NT2/D1 (cell line): Measurements from ENCODE around the gene STARD3.

Experiments
- SUZ12 ChIP-seq: IDR thresholded peaks from 2 replicates; pipeline ENCODE4 v1.6.1; 2011; ENCODE audit not compliant: insufficient read length, insufficient read depth; ENCODE audit errors: extremely low read depth
- YY1 ChIP-seq: IDR thresholded peaks from 2 replicates; pipeline ENCODE4 v1.6.1; 2011; ENCODE audit not compliant: insufficient read length, insufficient read depth

- TF ChIP-seq SUZ12 (no peak), YY1 (no peak)
Measured at GRCh38 chr17:39687546-39688474, 50.9 kb downstream of the STARD3 start, which contains the start of gene PGAP3.
